HepG2 (cell line): Measurements from ENCODE around the gene GRHL1. TPM values are rescaled to one million over a fixed set of nuclear protein-coding genes. Genes with fewer than 3 reads are reported as not detected.
A peak's percentile ranks its signal among the peaks of the same experiment; 100 is the strongest.

Experiments used
- EP300 ChIP-seq, 3 experiments: sonication (generic) in 1 of 3; formaldehyde crosslinking in 1 of 3; IDR thresholded peaks; 2 replicates each; pipeline versions ENCODE4 v1.5.1 to v1.6.1; 2011 to 2020; ENCODE audit warnings: low read depth in 2 of 3, low read length in 2 of 3, borderline replicate concordance in 1 of 3, improper control_type of control experiment in 1 of 3, mild to moderate bottlenecking in 1 of 3, missing genetic modification reagents in 1 of 3, moderate library complexity in 1 of 3
- FOSL2 ChIP-seq: sonication (generic); formaldehyde crosslinking; IDR thresholded peaks from 2 replicates; pipeline ENCODE4 v1.4.0; 2020; ENCODE audit warnings: missing genetic modification reagents
- JDP2 ChIP-seq: sonication (generic); formaldehyde crosslinking; IDR thresholded peaks from 2 replicates; pipeline ENCODE4 v1.8.1; 2022; ENCODE audit warnings: missing genetic modification reagents, borderline replicate concordance
- ZBED4 ChIP-seq: sonication (generic); formaldehyde crosslinking; IDR thresholded peaks from 2 replicates; pipeline ENCODE4 v1.4.0; 2020; ENCODE audit warnings: missing genetic modification reagents, borderline replicate concordance
- ZNF646 ChIP-seq: sonication (generic); formaldehyde crosslinking; IDR thresholded peaks from 2 replicates; pipeline ENCODE4 v1.9.0; 2021; ENCODE audit warnings: mild to moderate bottlenecking, missing genetic modification reagents
- polyA plus RNA-seq, 8 experiments: library from polyadenylated mRNA; depleted of rRNA in 3 of 8; stranded (reverse) in 7 of 8; unstranded in 1 of 8; fragments of >200 nt; fragmentation: Illumina TruSeq in 4 of 8; extraction: Trizol in 4 of 8; gene quantifications; 2 replicates each; pipeline versions ENCODE4 v1.2.1 to v1.2.3, GENCODE V29; 2011 to 2016; ENCODE audit warnings: low read depth in 4 of 8, missing spikeins in 1 of 8, mixed read lengths in 1 of 8; ENCODE audit not compliant: insufficient read depth in 1 of 8
- total RNA-seq, 5 experiments: library from RNA; depleted of rRNA; stranded (reverse); fragments of >200 nt; fragmentation: Illumina TruSeq; extraction: Trizol; gene quantifications; 2 replicates each; pipeline ENCODE4 v1.2.3, GENCODE V29; 2016; ENCODE audit warnings: low read depth in 1 of 5
- TF ChIP-seq, protein P1 (sequence below): sonication (generic); formaldehyde crosslinking; IDR thresholded peaks from 2 replicates; pipeline ENCODE4 v1.4.0; 2020; ENCODE audit warnings: mild to moderate bottlenecking, missing genetic modification reagents

The GRHL1 gene
- total and polyA plus RNA-seq, 2 of the 13 experiments (the other 11 are each of a cell fraction or from before 2014, with no cell fraction given) = 9.3 to 12.0 TPM

- TF ChIP-seq EP300 (IDR thresholded peaks at IDR 0.05; ENCODE audit: low read depth in 2 of 2, low read length in 2 of 2) (peak in 1 of 2 experiments; percentile 46; a peak in 1 of 4 replicates), EP300 (CRISPR knock-in tag; IDR thresholded peaks at IDR 0.05; ENCODE audit: borderline replicate concordance) (peak; percentile 69; the same call in 1 of the 2 replicates), FOSL2 (CRISPR knock-in tag) (no peak), ZNF646 (no peak), JDP2 (peak; percentile 94; the same call in 1 of the 2 replicates), ZBED4 (peak; percentile 89)
- TF ChIP-seq, protein P1, sequence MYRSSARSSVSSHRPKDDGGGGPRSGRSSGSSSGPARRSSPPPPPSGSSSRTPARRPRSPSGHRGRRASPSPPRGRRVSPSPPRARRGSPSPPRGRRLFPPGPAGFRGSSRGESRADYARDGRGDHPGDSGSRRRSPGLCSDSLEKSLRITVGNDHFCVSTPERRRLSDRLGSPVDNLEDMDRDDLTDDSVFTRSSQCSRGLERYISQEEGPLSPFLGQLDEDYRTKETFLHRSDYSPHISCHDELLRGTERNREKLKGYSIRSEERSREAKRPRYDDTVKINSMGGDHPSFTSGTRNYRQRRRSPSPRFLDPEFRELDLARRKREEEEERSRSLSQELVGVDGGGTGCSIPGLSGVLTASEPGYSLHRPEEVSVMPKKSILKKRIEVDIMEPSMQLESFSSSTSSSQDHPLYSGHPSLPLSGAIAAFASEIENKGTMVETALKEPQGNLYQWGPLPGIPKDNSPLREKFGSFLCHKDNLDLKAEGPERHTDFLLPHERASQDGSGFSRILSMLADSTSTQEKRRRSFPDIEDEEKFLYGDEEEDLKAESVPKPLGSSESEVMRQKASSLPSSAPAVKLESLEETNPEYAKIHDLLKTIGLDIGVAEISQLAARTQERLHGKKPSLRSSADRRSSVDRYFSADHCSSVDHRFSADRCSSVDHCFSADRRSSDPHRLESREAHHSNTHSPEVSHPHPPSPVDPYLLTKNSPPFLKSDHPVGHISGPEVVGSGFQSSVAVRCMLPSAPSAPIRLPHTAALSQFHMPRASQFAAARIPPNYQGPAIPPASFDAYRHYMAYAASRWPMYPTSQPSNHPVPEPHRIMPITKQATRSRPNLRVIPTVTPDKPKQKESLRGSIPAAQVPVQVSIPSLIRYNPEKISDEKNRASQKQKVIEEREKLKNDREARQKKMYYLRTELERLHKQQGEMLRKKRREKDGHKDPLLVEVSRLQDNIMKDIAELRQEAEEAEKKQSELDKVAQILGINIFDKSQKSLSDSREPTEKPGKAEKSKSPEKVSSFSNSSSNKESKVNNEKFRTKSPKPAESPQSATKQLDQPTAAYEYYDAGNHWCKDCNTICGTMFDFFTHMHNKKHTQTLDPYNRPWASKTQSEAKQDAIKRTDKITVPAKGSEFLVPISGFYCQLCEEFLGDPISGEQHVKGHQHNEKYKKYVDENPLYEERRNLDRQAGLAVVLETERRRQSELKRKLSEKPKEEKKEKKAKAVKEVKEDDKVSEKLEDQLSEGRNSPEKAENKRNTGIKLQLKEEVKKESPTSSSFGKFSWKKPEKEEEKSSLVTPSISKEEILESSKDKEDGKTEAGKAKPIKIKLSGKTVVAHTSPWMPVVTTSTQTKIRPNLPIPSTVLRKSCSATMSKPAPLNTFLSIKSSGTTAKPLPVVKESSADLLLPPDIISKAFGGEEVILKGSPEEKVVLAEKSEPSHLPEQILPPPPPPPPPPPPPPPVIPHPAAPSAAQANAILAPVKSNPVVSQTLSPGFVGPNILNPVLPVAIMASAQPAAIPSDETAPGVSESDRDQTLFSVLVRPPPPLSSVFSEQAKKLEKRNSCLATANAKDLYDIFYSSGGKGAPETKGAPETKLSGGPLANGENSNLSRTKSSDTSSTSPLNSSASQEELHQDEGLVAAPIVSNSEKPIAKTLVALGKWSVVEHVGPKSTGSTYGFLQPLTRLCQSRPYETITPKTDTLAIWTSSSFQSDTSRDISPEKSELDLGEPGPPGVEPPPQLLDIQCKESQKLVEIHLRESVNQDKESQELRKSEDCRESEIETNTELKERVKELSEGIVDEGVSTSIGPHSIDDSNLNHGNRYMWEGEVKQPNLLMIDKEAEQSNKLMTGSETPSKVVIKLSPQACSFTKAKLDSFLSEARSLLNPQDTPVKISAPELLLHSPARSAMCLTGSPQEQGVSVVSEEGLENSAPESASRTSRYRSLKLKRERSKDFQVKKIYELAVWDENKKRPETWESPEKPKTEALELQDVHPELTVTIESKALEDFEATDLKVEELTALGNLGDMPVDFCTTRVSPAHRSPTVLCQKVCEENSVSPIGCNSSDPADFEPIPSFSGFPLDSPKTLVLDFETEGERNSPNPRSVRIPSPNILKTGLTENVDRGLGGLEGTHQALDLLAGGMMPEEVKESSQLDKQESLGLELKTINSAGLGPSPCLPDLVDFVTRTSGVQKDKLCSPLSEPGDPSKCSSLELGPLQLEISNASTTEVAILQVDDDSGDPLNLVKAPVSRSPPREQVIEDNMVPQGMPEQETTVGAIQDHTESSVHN (CRISPR knock-in tag) = peak; percentile 72; the same call in 1 of the 2 replicates
Measured at GRCh38 chr2:10043256-10043905, 91.9 kb downstream of the GRHL1 start, which contains the start of gene KLF11 (continued).
